Astrocyte of the cerebellum (primary cell): ENCODE measurements around the gene SMCP.

ENCODE experiments used
- DNase-seq: peaks from one replicate; pipeline ENCODE4 v3.0.0-alpha.2; 2011; ENCODE audit warnings: low read depth
- H3K4me3 ChIP-seq: 2 replicates; pipeline ENCODE4 v1.5.1; 2011; ENCODE audit warnings: mild to moderate bottlenecking, low read depth, low read length, moderate library complexity
- CTCF ChIP-seq: IDR thresholded peaks from 2 replicates; pipeline ENCODE4 v1.5.1; 2012; ENCODE audit warnings: low read length, low read depth, moderate library complexity, mild to moderate bottlenecking; ENCODE audit errors: missing control alignments
- in situ Hi-C: cut with HindIII; loops from 2 replicates; pipeline ENCODE4 v1.10.0; 2017; ENCODE audit warnings: low sequenced_read_pairs

SMCP gene

GRCh38 chr1:152884506-152884905, 6.4 kb downstream of the SMCP start:
- DNase-seq = no peak
- H3K4me3 ChIP-seq = no peak overlapping the region
- in situ Hi-C loops = no loop called here
- no peak for TF ChIP-seq CTCF

GRCh38 chr1:152884966-152885624, 7.0 kb downstream of the SMCP start:
- DNase-seq = peak; percentile 62
- no peak overlapping the region for H3K4me3 ChIP-seq
- TF ChIP-seq CTCF = no peak
- in situ Hi-C loops = no loop called here

GRCh38 chr1:152886085-152886484, 8.0 kb downstream of the SMCP start:
- DNase-seq = peak; percentile 44
- in situ Hi-C loops = no loop called here
- H3K4me3 ChIP-seq = no peak overlapping the region
- no peak for TF ChIP-seq CTCF

- H3K4me3 ChIP-seq = no peak overlapping the region
Measured at GRCh38 chr1:152886758-152887409, 8.8 kb downstream of the SMCP start.

GRCh38 chr1:152888126-152888525, 10.0 kb downstream of the SMCP start:
- in situ Hi-C loops = no loop called here
- DNase-seq = no peak
- TF ChIP-seq CTCF = no peak
- H3K4me3 ChIP-seq = no peak overlapping the region

More at GRCh38 chr1:152886758-152887409, 8.8 kb downstream of the SMCP start:
- TF ChIP-seq CTCF = no peak
- DNase-seq = no peak
- in situ Hi-C loops = no loop called here

- in situ Hi-C loops = no loop called here
Measured at GRCh38 chr1:152899027-152899426, 20.9 kb downstream of the SMCP start.

More at GRCh38 chr1:152899027-152899426, 20.9 kb downstream of the SMCP start:
- DNase-seq = no peak
- no peak overlapping the region for H3K4me3 ChIP-seq
- no peak for TF ChIP-seq CTCF
